ENCODE measurements around the gene C2orf80.

GRCh38 chr2:208134928-208135586, 54.8 kb downstream of the C2orf80 start:
- no peak for TF ChIP-seq CTCF (IDR thresholded peaks at IDR 0.05)
- TF ChIP-seq EZH2 (IDR thresholded peaks at IDR 0.05): no peak
